Activated B cell treated with CpG ODN at 0.5 μM for 24 hours (primary cell): ENCODE results near the gene GZF1. TPM values are rescaled to one million over a fixed set of nuclear protein-coding genes. Genes with fewer than 3 reads are reported as not detected.

Experiments
- ATAC-seq: fragments of 200-7000 bp; cut with Tn5 transposase; one replicate; pipeline ENCODE4 v1.10.0; 2021; ENCODE audit warnings: low read depth, mild to moderate bottlenecking, moderate library complexity
- CTCF ChIA-PET: fragments of 350-600 bp; sonication (Branson Sonifier 250); formaldehyde crosslinking; loops from one replicate; lab custom pipeline; 2021; ENCODE audit warnings: antibody characterized with exemption; lab: Charles Lee
- POLR2A ChIA-PET: fragments of 350-600 bp; sonication (Branson Sonifier 250); formaldehyde crosslinking; loops from one replicate; lab custom pipeline; 2021; ENCODE audit warnings: antibody characterized with exemption; lab: Charles Lee
- DNase-seq: peaks from one replicate; pipeline ENCODE4 v3.0.0; 2022
- H3K27ac Mint-ChIP-seq: one replicate; pipeline ENCODE4 v1.8.0; 2020; ENCODE audit warnings: mixed read lengths
- H3K27me3 Mint-ChIP-seq: one replicate; pipeline ENCODE4 v1.8.0; 2021; ENCODE audit warnings: mixed read lengths
- H3K36me3 Mint-ChIP-seq: one replicate; pipeline ENCODE4 v1.8.0; 2021; ENCODE audit warnings: low read depth, mixed read lengths
- H3K4me1 Mint-ChIP-seq: one replicate; pipeline ENCODE4 v1.8.0; 2021; ENCODE audit warnings: mixed read lengths
- H3K4me3 Mint-ChIP-seq: one replicate; pipeline ENCODE4 v1.8.0; 2020; ENCODE audit warnings: mild to moderate bottlenecking, mixed read lengths
- H3K9me3 Mint-ChIP-seq: one replicate; pipeline ENCODE4 v1.8.0; 2020; ENCODE audit warnings: mixed read lengths
- intact Hi-C: fragments of 100-400 bp; cut with micrococcal nuclease; formaldehyde crosslinking; loops from one replicate; pipeline ENCODE4 v1.15.1; 2024
- total RNA-seq: library from RNA; stranded (reverse); gene quantifications from 2 replicates; pipeline ENCODE4 v1.2.3, GENCODE V29; 2022
- TF ChIP-seq, protein P1 (sequence below): fragments of 200-600 bp; IDR thresholded peaks from one replicate; pipeline ENCODE4 v1.8.0; 2022; ENCODE audit warnings: antibody characterized with exemption, mild to moderate bottlenecking

Gene GZF1
- total RNA-seq, 1 donor from 2014 or later, result 13.3 TPM

DNA sequence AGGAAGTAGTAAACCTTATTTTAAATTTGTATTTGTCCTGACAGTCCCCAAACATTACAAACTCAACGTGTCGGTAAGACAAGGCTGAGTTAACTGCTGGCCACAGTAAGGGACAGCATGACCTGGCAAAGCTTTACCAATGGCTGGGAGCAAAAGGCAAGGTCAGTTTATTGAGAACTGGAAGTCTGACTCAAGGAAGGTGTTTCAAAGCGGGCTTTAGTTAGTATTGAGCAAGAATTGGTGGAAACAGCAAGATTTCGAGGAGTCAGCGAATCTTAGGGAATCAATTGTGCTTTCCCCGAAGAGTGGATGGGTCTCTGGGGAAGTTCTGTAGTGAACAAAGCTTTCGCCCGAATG, 885 bp upstream of the GZF1 start:
- POLR2A ChIA-PET, result interaction anchor here (1.9 to 7.3 kb wide), 2 partner anchors 10 to 11 kb away, joined by 5 to 140 read pairs; partner anchors contain the start of gene NXT1
- peaks cover 53% of the 10 kb centered on the region for H3K4me1 Mint-ChIP-seq

DNA sequence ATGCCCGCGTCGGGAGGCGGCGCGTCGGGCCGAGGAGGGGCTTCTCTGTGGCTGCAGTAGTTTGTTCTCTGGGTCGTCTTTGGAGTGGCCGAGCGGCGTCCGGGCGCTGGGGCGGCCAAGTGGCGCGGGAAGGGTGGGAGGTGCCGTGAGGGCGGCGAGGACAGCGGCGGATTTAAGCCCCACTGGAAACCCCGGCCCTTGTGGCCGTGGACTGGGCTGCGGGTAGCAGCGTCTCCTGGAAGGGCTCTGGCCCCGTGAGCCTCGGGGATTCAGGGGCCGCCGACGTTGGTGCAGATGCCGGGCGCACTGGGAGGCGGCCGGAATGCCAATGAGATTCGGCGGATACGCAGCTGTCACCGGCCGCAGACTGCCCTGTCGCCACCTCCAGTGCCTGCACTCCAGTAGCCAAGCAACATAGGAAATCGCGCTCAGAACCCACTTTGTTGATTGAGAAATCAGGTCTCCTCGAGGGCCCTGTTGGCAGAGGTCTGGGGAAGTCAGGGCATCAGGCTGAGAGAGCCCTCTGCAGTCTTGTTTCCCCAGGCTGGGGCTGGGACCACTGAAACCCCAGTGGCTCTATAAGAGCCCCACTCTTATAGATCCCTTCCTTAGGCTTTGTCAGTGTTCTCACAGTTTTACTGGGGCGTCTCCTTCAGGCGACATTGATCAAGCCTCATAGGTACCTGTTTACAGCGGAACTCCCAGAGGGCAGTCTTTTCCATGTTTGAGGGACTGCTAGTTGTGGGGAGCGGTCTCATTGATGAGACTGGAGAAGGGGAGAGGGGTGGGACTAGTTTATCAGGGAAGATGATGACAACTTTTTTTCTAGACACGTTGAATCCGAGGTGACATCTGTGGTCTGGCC, 642 bp downstream of the GZF1 start:
- intact Hi-C loops, result loop anchor here (1.0 to 5.0 kb wide), 4 partner anchors 12 to 1695 kb away; partner anchors contain the start of genes ACSS1, NAPB and NXT1
- ChIA-PET CTCF (interaction anchor here (1.7 kb wide), 1 partner anchor 13 kb away, joined by 4 read pairs; the partner anchor contains the start of gene NXT1), POLR2A (interaction anchor here (1.9 to 7.3 kb wide), 2 partner anchors 8 to 12 kb away, joined by 5 to 140 read pairs; partner anchors contain the start of gene NXT1)
- Mint-ChIP-seq H3K9me3 (no peaks in the 10 kb centered on the region), H3K4me3 (peak overlapping the region; percentile 96), H3K4me1 (peaks cover 63% of the 10 kb centered on the region), H3K27ac (peak overlapping the region; percentile 94), H3K36me3 (peaks cover 32% of the 10 kb centered on the region), H3K27me3 (no peaks in the 10 kb centered on the region)
- DNase-seq, result no peak
- no peak for ATAC-seq
- TF ChIP-seq, protein P1, sequence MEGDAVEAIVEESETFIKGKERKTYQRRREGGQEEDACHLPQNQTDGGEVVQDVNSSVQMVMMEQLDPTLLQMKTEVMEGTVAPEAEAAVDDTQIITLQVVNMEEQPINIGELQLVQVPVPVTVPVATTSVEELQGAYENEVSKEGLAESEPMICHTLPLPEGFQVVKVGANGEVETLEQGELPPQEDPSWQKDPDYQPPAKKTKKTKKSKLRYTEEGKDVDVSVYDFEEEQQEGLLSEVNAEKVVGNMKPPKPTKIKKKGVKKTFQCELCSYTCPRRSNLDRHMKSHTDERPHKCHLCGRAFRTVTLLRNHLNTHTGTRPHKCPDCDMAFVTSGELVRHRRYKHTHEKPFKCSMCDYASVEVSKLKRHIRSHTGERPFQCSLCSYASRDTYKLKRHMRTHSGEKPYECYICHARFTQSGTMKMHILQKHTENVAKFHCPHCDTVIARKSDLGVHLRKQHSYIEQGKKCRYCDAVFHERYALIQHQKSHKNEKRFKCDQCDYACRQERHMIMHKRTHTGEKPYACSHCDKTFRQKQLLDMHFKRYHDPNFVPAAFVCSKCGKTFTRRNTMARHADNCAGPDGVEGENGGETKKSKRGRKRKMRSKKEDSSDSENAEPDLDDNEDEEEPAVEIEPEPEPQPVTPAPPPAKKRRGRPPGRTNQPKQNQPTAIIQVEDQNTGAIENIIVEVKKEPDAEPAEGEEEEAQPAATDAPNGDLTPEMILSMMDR, result no peak

More for the DNA sequence above, 885 bp upstream of the GZF1 start:
- peaks cover 27% of the 10 kb centered on the region for H3K36me3 Mint-ChIP-seq
- CTCF ChIA-PET, result interaction anchor here (1.1 to 3.8 kb wide), 3 partner anchors 10 to 11 kb away, joined by 3 to 26 read pairs (median 4); partner anchors contain the start of gene NXT1
- intact Hi-C loops, result loop anchor here (5.0 kb wide), 1 partner anchor 1696 kb away; the partner anchor contains the start of gene ACSS1
- H3K4me3 Mint-ChIP-seq, result peak overlapping the region; percentile 83
- TF ChIP-seq, protein P1, result no peak
- no peak for DNase-seq
- no peaks in the 10 kb centered on the region for H3K27me3 Mint-ChIP-seq
- H3K9me3 Mint-ChIP-seq, result no peaks in the 10 kb centered on the region
- peak overlapping the region; percentile 89 for H3K27ac Mint-ChIP-seq
- no peak for ATAC-seq

DNA sequence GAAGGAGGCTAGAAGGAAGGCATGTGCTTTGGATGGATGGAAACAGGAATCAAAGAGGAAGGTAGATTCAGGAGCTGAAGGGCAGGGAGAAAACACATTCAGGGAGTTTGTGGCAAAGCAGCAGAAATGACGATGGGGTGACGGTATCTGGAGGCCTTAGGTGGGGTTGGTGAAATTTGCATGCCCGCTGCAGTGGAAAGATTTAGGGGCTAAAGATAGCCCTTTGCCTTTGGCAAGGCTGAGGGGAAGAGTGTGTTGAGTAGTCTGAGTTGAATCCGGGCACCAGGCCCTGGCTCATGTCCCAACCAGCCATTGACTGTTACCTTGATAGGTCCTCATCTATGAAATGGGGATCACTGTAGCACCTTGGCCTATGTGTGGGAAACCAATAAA, 1.3 kb downstream of the GZF1 start:
- intact Hi-C loops, result loop anchor here (2.0 to 5.0 kb wide), 2 partner anchors 46 to 1694 kb away; partner anchors contain the start of gene ACSS1
- H3K4me1 Mint-ChIP-seq, result peaks cover 64% of the 10 kb centered on the region
- H3K27me3 Mint-ChIP-seq, result no peaks in the 10 kb centered on the region
- peak overlapping the region; percentile 96 for H3K4me3 Mint-ChIP-seq
- no peaks in the 10 kb centered on the region for H3K9me3 Mint-ChIP-seq
- TF ChIP-seq, protein P1, result no peak
- ChIA-PET POLR2A (interaction anchor here (7.3 kb wide), 1 partner anchor 13 kb away, joined by 140 read pairs; the partner anchor contains the start of gene NXT1), CTCF (interaction anchor here (1.5 kb wide), 1 partner anchor 13 kb away, joined by 4 read pairs; no protein-coding TSS in a partner anchor)
- DNase-seq (no peak), ATAC-seq (no peak)
- H3K36me3 Mint-ChIP-seq, result peaks cover 34% of the 10 kb centered on the region
- H3K27ac Mint-ChIP-seq, result peak overlapping the region; percentile 94

DNA sequence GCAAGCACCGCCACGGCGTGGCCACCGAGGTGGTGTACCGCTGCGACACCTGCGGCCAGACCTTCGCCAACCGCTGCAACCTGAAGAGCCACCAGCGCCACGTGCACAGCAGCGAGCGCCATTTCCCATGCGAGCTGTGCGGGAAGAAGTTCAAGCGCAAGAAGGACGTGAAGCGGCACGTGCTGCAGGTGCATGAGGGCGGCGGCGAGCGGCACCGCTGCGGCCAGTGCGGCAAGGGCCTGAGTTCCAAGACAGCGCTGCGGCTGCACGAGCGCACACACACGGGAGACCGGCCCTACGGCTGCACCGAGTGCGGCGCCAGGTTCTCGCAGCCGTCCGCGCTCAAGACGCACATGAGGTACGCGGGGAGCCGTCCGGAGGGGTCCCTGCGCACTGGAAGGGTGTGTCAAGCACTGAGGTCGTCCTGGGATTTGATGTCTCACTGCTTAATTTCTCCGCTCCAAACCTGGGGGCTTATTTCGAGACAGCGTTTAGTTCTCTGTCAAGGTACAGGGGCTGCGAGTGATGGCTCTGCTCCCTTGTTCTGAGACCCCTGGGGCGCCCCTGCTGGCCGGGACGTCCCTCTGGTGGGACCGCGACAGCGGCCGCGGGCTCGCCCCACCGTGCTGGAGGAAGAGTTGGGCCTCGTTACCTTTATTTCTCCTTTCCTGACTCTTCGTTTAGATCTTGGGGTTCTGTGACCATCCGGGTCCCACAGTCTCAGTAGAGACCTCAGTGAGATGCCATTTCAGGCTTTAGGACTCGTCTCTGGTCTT, 3.6 kb downstream of the GZF1 start:
- Mint-ChIP-seq H3K27ac (peak overlapping the region; percentile 43), H3K27me3 (no peaks in the 10 kb centered on the region), H3K4me3 (no peak overlapping the region), H3K36me3 (peaks cover 55% of the 10 kb centered on the region), H3K4me1 (peaks cover 56% of the 10 kb centered on the region), H3K9me3 (no peaks in the 10 kb centered on the region)
- intact Hi-C loops, result loop anchor here (1.0 kb wide), 1 partner anchor 56 kb away; the partner anchor contains the start of gene NAPB
- DNase-seq, result no peak
- ChIA-PET CTCF (no interaction called here), POLR2A (no interaction called here)
- no peak for ATAC-seq
- TF ChIP-seq, protein P1, result no peak
